Stimulated activated CD4-positive, alpha-beta T cell treated with anti-CD3 and anti-CD28 coated beads, Interleukin-4, amount 100 ng/mL, for 24 hours (primary cell): ENCODE results near the gene EIF4EBP2.

Source experiments
- DNase-seq: peaks from one replicate; pipeline ENCODE4 v3.0.0-alpha.2; 2020

Gene EIF4EBP2

GRCh38 chr10:70379581-70380176, 24.3 kb upstream of the EIF4EBP2 start:
- no peak for DNase-seq

- no peak for DNase-seq
These were observed 23.4 kb upstream of the EIF4EBP2 start for GRCh38 chr10:70380350-70381135.

DNA sequence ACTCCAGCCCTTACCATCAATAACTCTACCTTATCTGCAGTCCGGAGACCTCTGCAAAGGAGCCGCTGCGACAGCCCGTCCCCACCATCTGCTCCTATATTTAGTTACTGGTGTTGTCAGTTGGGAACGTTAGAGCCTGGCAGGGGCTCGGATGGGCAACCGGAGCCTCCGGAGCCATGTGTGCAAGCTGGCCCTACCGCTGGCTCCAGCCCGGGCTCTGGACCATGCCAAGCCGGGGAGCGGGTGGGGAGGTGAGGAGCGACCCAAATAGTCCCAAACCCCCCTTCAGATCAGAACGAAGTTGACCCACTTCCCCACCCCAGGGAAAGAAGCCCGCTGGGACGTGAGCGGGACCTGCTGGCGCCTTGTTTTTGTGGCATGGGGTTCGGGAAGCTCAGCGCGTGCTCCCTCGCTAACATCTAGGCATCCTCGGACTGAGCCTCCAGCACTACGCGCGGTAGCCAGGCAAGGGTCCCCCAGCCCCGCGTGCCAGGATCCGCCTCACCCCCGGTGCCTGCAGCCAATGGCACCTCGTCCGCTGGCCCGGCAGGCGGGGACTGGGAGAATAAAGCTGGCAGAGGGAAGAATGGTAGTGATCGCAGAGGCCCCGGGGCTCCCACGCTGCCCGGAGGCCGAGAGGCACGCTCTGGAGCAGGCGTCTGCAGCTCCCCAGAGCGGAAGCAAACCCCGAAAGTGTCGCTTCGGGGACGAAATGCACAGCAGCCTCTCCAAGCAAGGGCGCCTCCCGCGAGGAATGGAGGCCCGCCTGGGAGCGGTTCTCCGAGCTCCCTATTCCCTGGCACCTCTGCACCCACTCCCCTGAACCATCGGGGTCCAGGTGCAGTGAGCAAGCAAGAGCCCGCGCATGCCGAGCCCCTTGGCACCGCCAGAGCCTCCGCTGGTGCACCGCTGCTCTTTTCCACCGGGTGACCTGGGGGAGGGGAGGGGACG, 22.2 kb upstream of the EIF4EBP2 start:
- no peak for DNase-seq

DNA sequence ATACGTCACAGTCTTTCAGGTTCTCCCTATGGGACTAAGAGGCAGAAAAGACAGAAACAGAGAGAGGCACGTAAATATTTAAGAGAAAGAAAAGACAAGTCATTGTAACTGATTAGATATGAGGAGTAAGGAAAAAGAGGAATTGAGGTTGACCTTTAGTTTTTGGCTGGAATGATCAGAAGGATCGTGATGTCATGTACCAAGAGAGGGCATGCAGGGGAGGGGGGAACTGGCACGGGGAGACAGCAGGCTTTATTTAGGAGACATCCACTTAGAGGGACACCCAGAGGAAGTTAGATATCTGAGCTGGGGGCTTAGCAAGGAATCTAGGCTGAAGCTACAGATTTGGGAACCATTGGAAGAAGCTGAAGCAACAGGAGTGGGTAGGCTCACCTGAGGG, 12.3 kb upstream of the EIF4EBP2 start:
- DNase-seq = no peak

DNA sequence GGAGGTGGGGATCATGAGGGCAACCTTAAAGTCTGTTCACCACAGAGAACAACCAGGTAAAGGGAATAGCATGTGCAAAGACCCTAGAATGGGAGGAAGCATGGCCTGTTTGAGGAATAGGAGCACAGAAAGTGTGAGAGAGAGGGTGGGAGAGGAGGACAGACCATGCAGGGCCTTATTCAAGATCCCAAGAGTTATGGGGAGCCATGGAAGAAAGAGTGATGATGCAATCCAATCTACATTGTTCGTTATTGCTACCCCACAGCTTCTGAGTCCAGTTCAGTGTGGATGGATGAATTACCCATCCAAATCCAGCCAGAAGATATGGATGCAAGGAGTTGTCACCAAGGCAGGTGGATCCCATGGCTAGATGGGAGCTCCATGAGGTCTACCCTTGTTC, 7.8 kb upstream of the EIF4EBP2 start:
- no peak for DNase-seq

- no peak for DNase-seq
These were observed 4.8 kb upstream of the EIF4EBP2 start for GRCh38 chr10:70399177-70399576.

- DNase-seq = no peak
These were observed 386 bp upstream of the EIF4EBP2 start for GRCh38 chr10:70403483-70404035.

DNA sequence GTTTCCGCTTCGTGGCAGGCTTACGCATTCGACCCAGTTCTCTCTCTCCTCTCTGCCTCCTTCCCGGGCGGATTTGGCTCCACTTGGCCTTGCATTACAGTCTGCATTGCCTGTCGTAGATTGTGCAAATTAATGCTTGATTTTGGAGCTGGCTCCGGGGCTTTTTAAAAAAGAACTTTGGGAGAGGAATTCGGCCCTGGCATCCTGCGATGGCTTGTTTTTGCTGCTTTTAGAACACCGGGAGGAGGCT, 767 bp downstream of the EIF4EBP2 start:
- DNase-seq = no peak

- DNase-seq = peak; percentile 30
These were observed 1.3 kb downstream of the EIF4EBP2 start for GRCh38 chr10:70405037-70405824.

- DNase-seq = no peak
These were observed 5.8 kb downstream of the EIF4EBP2 start for GRCh38 chr10:70409772-70410171.

DNA sequence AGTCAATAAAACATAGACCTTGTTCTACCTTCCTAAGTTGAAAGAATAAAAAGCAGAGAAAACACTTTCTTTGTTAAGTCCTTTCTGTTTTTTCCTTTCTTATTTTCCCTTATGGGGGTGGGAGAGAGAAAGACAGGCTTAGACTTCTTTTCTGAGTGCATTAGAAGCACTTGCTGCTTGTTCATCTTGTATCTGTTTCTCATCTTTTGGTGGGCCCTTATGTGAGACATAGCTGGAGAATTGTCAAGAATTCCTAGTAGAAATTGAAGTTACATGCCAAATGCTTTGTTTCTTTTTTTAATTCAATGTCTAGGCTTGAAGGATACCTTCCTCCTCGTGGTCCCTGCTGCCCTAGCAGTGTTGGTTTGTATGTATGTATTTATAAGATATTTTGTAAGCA, 6.7 kb downstream of the EIF4EBP2 start:
- no peak for DNase-seq

DNA sequence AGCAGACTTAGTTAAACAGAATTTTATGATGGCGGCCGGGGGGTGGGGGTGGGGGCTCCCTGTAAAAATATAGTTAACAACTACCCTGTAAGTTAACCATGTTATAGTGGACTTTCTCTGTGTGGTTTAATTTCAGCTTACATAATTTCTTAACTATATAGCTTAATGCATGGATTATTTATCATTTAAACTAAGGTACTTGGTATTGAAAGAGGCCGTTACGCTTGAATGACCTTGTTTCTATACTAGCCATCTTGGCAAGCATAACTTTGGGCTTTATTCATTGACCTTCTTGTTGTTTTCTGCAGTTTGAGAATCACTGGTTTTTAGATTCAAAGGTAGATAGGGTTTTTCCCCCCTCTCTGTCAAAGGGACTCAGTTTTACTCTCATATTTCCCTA, 8.4 kb downstream of the EIF4EBP2 start:
- no peak for DNase-seq

DNA sequence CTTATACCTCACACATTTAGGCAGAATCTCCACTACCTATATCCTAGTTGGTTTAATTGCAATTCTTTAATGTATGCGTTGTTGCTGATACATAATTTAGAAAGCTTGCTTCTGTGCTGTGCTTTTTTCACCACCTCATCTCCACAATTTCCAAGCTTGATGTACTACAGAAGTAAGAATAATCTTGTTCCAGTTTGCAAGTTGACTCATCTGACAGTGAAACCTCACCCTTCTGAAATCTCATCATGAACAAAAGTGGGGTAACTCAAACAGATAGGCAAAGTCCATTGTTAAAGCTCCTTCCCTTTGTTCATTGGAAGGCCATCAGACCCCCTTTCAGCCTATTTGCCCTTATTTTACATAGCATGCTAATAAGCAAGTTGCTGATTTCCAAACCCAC, 13.6 kb downstream of the EIF4EBP2 start:
- DNase-seq = no peak

- DNase-seq = no peak
These were observed 14.3 kb downstream of the EIF4EBP2 start for GRCh38 chr10:70418229-70418628.

GRCh38 chr10:70418713-70419112, 14.8 kb downstream of the EIF4EBP2 start:
- DNase-seq = no peak

DNA sequence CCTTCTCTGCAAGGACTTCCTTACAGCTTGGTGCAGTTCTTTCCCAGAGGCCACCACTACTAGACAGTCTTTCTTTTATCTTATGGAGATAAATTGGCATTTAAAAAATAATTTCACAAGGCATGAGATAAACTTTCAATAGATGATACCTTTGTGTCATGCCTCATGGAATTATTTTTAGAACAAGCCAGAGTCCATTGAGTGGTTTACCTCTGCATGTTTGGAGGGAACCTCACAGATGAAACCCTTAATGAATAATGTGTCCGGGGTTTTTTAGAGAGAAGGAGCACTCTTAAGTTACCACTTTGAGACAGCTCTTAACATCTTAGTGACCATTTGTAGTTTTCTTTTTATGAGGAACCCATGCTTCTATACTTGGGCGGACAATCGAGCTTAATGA, 20.4 kb downstream of the EIF4EBP2 start:
- no peak for DNase-seq

DNA sequence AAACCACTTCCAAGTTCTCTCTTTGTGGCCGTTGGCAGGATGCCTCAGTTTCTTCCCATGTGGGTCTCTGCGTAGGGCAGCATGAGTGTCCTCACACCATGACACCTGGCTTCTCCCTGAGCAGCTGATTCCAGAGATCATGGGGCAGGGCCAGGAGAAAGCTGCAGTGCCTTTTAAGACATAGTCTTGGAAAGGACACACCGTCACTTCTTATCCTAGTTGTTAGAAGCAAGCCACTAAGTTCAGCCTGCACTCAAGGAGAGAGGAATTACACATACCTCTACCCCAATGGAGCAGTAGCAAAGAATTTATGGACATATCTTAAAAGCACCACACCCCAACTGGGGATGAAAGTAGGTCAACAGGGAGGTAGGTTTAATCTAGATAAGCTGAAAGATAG, 21.2 kb downstream of the EIF4EBP2 start:
- no peak for DNase-seq

- no peak for DNase-seq
These were observed 22.9 kb downstream of the EIF4EBP2 start for GRCh38 chr10:70426823-70427222.

- DNase-seq = no peak
These were observed 26.8 kb downstream of the EIF4EBP2 start for GRCh38 chr10:70430493-70431445.

- no peak for DNase-seq
These were observed 28.2 kb downstream of the EIF4EBP2 start for GRCh38 chr10:70432101-70432500.

DNA sequence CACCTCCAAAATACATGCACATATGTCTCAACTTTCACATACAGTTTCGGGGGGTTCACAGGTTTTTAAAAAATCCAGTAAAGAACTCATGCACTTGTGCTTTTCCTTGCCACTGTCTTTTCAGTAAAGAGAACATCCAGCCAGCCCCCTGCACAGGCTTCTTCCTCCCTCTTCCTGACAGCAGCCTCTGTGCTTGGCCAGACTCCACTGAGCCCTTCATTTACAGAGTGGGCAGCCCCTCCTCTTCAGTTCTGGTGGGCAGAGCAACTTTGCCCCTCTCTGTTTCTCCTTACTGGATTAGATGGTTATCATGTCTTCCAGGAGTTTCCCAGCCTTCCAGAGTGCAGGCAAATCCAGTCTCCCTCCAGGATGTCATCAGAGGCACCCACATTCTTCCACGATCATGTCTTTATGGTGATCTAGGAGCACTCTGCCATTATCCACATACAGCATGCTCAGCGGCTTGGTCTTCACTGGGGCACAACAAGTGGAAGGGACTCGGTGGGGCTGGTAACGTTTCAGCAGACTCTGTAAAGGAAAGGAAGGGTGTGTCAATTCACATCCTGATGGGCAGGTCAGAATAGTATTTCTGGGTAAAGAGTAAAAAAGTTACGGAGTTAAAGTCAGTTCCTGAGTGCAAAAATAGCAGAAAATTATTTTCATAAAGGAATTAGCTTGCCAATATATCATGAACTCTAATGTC, 28.8 kb downstream of the EIF4EBP2 start:
- DNase-seq = no peak
